ENCODE data around the gene CACNA1C.

Gene CACNA1C

GRCh38 chr12:2117541-2117940 is 64.8 kb downstream of the CACNA1C start:
- no peaks in the 10 kb centered on the region for H4K20me1 ChIP-seq (ENCODE audit: insufficient read depth)
- no peak overlapping the region for H3K4me2 ChIP-seq
- no peaks in the 10 kb centered on the region for H3K36me3 ChIP-seq (ENCODE audit: insufficient read depth)
- no peak overlapping the region for H2AFZ ChIP-seq (ENCODE audit: low read depth)
- H3K4me1 ChIP-seq (ENCODE audit: low read depth, poor library complexity, severe bottlenecking), result no peaks in the 10 kb centered on the region
- H3K27me3 ChIP-seq (ENCODE audit: insufficient read depth, low read depth), result no peaks in the 10 kb centered on the region
- TF ChIP-seq, protein P1, sequence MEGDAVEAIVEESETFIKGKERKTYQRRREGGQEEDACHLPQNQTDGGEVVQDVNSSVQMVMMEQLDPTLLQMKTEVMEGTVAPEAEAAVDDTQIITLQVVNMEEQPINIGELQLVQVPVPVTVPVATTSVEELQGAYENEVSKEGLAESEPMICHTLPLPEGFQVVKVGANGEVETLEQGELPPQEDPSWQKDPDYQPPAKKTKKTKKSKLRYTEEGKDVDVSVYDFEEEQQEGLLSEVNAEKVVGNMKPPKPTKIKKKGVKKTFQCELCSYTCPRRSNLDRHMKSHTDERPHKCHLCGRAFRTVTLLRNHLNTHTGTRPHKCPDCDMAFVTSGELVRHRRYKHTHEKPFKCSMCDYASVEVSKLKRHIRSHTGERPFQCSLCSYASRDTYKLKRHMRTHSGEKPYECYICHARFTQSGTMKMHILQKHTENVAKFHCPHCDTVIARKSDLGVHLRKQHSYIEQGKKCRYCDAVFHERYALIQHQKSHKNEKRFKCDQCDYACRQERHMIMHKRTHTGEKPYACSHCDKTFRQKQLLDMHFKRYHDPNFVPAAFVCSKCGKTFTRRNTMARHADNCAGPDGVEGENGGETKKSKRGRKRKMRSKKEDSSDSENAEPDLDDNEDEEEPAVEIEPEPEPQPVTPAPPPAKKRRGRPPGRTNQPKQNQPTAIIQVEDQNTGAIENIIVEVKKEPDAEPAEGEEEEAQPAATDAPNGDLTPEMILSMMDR (conservative IDR thresholded peaks at IDR 0.05; ENCODE audit: low read depth, low read length), result no peak
- no peak overlapping the region for H3K9ac ChIP-seq
- no peak overlapping the region for H3K4me3 ChIP-seq (IDR thresholded peaks at IDR 0.05; ENCODE audit: insufficient read depth, low read depth, low read length)
- no peak overlapping the region for H3K27ac ChIP-seq
- H3K79me2 ChIP-seq (ENCODE audit: insufficient read depth, low read depth), result no peaks in the 10 kb centered on the region

DNA sequence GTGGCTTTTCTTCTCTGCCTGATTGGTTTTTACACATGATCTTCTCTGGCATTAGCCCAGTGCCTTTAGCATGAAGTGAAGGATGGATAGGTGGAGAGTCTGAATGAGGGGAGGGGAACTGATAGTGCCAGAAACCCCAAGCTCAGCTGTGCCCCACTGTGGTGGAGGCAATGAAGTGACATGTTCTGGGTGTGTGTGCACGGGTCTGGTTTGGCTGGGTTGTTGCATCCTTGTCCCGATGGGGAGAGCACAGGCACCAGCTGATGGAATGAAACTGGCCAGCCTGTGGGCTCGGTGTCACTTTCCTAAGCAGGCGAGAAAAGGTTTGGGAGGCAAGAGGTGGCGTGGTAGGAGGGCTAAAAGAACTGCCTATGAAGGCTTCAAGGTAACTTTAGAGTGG is 65.3 kb downstream of the CACNA1C start:
- Histone ChIP-seq H3K27ac (no peak overlapping the region), H3K4me1 (ENCODE audit: low read depth, poor library complexity, severe bottlenecking) (no peaks in the 10 kb centered on the region), H3K9ac (no peak overlapping the region), H3K36me3 (ENCODE audit: insufficient read depth) (no peaks in the 10 kb centered on the region), H4K20me1 (ENCODE audit: insufficient read depth) (no peaks in the 10 kb centered on the region), H2AFZ (ENCODE audit: low read depth) (no peak overlapping the region), H3K4me3 (IDR thresholded peaks at IDR 0.05; ENCODE audit: insufficient read depth, low read depth, low read length) (no peak overlapping the region), H3K27me3 (ENCODE audit: insufficient read depth, low read depth) (no peaks in the 10 kb centered on the region), H3K4me2 (no peak overlapping the region), H3K79me2 (ENCODE audit: insufficient read depth, low read depth) (no peaks in the 10 kb centered on the region)
- TF ChIP-seq, protein P1 (conservative IDR thresholded peaks at IDR 0.05; ENCODE audit: low read depth, low read length), result no peak

DNA sequence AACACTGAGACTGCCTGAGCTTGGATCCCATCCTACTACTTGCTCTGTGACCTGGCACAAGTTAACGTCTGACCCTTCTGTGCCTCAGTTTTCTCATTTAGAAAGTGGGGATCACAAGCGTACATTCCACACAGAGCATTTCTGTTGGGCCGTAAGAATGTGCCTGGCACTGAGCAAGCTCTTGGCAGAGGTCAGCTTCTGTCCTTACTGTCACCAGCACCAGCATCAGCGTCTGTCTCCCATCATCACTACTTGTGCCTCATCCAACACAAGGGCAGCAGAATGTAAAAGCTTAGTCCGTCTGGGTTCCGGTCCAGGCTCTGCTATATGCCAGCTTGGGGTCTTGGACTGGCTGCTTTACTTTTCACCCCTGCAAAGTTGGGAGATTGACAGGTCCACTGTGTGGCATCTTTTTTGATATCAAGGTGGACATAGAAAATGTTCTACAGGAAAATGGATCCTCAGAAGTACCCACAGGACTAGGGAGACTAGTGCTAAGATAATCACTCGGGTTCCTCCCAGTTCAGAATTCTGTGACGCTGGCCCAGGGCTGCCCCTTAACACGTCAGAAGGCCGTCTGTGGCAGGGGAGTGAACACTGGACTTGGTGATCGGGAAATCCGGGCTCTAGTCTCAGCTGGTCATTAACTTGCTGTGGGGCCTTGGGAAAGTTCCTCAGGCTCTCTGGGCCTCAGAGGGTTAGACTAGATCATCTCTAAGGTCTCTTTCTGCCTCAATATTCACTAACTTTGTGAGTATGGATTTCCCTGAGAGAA is 65.9 kb downstream of the CACNA1C start:
- no peaks in the 10 kb centered on the region for H3K79me2 ChIP-seq (ENCODE audit: insufficient read depth, low read depth)
- H2AFZ ChIP-seq (ENCODE audit: low read depth), result no peak overlapping the region
- TF ChIP-seq, protein P1 (conservative IDR thresholded peaks at IDR 0.05; ENCODE audit: low read depth, low read length), result no peak
- H3K4me1 ChIP-seq (ENCODE audit: low read depth, poor library complexity, severe bottlenecking), result no peaks in the 10 kb centered on the region
- no peaks in the 10 kb centered on the region for H3K27me3 ChIP-seq (ENCODE audit: insufficient read depth, low read depth)
- H3K36me3 ChIP-seq (ENCODE audit: insufficient read depth), result no peaks in the 10 kb centered on the region
- H3K4me2 ChIP-seq, result no peak overlapping the region
- no peak overlapping the region for H3K27ac ChIP-seq
- H4K20me1 ChIP-seq (ENCODE audit: insufficient read depth), result no peaks in the 10 kb centered on the region
- H3K9ac ChIP-seq, result no peak overlapping the region
- H3K4me3 ChIP-seq (IDR thresholded peaks at IDR 0.05; ENCODE audit: insufficient read depth, low read depth, low read length), result no peak overlapping the region

DNA sequence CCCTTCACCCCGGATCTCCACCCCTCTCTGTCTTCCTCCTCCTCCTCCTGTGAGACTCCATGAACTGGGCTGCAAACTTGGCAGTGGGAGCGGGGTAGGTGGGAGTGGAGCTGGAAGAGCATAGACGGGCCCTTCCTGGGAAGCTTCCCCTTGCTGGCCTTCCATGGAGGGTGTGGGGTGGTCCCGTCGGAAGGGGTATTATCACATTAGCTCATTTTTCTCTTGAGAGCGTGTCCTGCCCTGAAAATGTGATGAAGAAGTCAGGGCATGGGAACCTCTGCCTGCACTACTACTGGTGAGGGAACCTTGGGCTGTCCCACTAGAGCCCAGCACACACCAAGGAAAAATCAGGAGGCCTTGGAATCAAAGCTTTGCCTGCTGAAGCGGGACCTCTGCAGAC is 66.5 kb downstream of the CACNA1C start:
- TF ChIP-seq, protein P1 (conservative IDR thresholded peaks at IDR 0.05; ENCODE audit: low read depth, low read length), result no peak
- no peak overlapping the region for H2AFZ ChIP-seq (ENCODE audit: low read depth)
- no peak overlapping the region for H3K27ac ChIP-seq
- no peak overlapping the region for H3K4me3 ChIP-seq (IDR thresholded peaks at IDR 0.05; ENCODE audit: insufficient read depth, low read depth, low read length)
- H3K4me2 ChIP-seq, result no peak overlapping the region
- H3K4me1 ChIP-seq (ENCODE audit: low read depth, poor library complexity, severe bottlenecking), result no peaks in the 10 kb centered on the region
- no peaks in the 10 kb centered on the region for H3K27me3 ChIP-seq (ENCODE audit: insufficient read depth, low read depth)
- no peaks in the 10 kb centered on the region for H3K79me2 ChIP-seq (ENCODE audit: insufficient read depth, low read depth)
- H3K9ac ChIP-seq, result no peak overlapping the region
- H4K20me1 ChIP-seq (ENCODE audit: insufficient read depth), result no peaks in the 10 kb centered on the region
- no peaks in the 10 kb centered on the region for H3K36me3 ChIP-seq (ENCODE audit: insufficient read depth)
